HG02943 (cell line): ENCODE measurements around the gene GPATCH2.

Experiments
- ATAC-seq: cut with Tn5 transposase; IDR thresholded peaks from one replicate; pipeline ENCODE4 v1.9.1; 2021; ENCODE audit warnings: mild to moderate bottlenecking, low read depth, moderate library complexity; ENCODE audit not compliant: unreplicated experiment

Gene GPATCH2

DNA sequence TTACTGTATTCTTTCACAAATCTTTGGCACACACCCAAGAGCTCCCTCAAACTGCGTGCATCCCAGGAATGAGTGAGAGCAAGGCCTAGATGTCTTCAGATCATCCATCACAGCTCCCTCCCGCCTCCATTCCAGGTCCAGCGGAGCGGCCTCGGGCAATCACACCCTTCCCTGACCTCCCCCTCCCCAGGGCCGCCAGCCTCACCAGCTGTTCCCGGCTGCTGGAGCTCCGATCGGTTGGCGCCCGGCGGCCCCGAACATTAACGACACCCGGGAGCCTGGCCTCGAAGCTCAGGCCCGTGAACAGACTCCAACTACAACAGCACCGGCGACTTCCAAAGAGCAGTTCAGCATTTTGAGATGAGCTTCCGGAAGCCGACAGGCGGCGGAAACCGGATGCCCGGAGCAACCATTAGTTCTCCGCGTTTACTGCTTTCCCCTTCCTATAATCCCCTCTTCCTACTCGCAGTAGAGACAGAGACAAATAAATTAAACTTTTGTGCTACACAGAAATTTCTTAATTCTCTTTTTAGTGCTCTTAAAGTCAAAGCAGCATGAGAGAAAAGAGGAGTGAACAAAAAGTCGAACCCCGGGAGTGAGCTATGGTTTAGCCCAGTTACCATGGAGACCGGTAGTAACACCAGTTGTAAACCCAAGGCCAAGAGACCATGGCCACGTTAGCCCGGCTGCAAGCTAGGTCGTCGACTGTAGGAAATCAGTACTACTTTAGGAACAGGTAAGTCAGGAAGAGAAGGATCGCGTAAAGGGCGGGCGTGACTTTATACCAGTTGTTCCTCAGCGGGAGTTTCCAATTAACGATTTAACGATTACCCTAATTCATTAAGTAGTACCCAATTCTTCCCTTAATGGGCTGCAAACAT lies at the start of gene GPATCH2, which contains the start of gene SPATA17:
GPATCH2 (minus strand) TSS at position 380 of the 881 bp plus-strand sequence; CDS start at position 261, 119 bp downstream.
SPATA17 (plus strand) TSS at position 634 of the 881 bp plus-strand sequence; CDS start at position 669, 35 bp downstream.
- peak; percentile 96 for ATAC-seq

DNA sequence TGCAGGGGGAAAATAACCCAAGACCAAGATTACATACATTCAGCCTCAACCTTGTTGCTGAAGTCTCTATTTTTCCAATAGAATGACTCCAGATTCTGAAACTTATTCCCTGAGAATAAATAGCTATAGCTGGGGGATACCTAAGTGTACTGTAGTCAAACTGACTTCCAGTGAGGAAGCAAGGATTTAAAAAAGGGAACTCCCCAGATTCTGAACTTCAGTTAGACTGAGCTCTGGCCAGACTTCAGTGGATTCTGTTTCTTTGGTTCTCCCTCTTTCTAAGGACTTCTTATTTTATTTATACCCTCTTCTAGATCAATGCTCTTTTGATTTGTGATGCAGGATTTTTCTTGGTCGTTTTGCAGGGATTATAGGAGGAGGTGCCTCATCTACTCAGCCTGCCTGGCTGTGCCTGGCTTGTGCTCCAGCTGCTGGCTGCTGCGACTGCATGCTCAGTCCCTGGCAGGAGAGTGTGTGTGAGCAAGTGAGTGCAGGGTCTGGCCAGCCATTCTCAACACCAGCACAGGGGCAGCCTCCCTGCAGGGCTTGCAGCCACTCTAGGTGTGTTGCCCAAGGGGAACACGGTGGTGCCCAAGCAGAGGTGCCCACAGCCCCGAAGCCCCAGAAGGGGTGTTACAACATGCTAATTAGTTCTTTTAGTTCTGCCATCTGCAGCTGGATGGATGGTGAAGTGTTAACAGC lies 43.3 kb upstream of the GPATCH2 start:
- no peak for ATAC-seq

DNA sequence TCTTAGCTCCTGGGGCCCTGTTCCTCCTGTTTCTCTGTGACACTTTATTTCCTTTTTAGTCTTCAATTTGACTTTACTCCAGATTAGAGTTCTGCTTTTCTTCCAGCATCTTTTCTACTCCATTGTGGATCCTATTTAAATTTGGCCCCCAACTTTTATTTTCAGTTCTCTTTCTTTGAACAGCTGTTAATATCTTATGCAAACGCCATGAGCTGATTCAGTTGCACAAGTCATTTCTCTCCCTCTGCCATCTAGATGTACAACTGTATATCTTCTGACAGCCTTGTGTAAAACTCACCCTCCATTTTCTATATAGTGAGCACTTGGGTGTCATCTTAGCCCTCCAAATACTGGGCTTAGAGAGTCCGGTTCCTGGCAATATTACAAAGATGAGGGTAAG lies 42.5 kb upstream of the GPATCH2 start:
- ATAC-seq = no peak

DNA sequence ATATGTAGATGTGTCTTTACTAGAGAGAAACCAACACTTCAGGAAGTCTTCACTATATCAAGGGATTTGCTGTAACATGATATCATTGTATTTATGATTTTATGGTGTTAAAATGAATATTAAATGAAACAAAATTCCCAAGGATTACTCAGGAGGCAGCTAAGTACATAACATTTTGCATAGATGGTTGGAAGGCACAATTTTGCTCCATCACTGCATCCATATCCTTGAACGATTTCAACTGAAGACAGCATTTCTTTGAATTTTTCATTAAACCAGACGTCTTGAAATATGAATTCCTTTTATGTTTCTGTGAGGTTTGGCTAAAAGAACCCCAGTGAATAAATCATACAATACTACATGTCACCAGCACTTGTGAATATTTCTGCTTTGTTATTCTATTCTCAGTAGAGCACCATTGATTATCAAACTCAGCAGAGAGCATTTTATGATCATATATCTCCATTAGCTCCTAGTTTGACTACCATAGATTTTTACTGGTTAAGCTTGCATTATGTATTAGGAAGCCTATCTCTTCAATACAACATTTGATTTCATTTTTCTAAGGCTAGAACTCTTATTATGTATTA lies 37.6 kb upstream of the GPATCH2 start:
- no peak for ATAC-seq

DNA sequence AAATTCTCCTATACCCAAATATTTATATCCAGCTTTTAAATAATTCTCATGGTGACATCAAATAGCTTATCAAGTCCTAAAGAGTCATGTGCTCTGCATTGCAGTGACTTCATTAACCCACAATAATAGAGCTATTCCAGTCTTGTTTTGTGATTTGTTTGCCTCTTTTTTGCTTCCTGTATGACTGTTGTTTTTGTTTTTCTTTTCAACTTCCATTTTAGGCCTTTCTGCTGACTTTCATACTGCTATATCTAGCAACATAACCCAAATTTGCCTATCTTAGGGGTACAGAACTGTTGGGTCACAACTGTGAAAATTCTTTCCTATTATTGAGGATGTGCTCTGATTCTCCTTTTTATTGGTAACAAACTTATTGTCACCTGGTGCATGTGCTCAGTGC lies 30.5 kb upstream of the GPATCH2 start:
- no peak for ATAC-seq

DNA sequence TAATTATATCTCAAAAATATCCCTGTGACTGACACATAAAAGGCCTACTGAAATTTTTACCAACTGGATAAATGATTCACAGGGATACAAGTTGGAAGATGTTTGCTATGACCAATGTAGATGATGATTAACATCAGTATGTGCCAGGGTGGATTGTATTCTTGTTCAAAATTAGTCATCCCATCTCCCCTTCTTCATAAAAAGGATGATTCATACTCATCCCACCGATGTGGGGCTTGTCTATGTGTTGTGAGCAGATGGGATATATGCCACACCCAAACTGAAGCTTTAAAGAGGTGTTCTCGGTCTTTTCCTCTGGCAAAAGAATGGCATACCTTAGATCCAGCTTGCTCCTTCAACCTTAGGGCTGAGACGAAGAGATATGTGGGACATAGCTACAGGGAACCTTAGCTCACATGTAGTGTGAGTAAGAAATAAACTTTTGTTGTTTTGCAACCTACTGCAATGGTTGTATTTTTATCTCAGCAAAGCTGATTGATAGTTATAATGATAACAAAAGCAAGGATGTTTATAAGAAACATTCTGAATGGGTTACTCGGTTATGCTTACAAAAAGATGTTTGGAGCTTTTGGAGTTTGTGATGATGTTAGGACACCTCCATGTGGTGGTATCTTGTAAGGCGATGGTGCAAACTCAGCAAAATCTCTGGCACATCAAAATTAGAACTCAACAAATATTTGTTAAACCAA lies 29.6 kb upstream of the GPATCH2 start:
- ATAC-seq = no peak

DNA sequence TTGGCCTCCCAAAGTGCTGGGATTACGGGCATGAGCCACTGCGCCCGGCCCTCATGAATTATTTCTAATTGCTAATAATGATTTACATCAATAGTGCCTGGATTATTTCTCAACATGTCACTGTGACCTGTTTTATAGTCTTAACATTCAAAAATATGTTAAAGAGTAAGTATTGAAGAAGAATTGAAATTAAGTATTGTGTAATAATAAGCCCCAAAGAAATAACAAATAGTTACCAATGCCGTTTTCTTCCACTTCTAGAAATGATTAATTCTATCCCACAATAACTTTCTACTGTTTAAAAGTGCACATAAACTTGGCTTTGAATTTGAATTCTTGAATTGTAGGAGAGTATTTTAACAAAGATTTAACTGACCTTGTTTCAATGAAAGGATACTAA lies 19.8 kb upstream of the GPATCH2 start:
- ATAC-seq = no peak

DNA sequence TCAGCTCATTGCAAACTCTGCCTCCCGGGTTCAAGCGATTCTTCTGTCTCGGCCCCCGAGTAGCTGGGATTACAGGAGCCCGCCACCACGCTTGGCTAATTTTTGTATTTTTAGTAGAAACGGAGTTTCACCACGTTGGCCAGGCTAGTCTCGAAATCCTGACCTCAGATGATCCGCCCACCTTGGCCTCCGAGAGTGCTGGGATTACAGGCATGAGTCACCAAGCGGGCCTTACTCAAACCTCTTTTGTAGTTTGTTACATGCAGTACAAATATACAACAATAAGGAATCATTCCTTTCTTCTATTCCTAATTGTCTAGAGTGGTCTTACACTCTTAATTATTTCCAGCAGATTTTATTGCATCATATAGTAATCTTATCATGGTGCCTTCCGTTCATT lies 16.9 kb upstream of the GPATCH2 start:
- no peak for ATAC-seq

DNA sequence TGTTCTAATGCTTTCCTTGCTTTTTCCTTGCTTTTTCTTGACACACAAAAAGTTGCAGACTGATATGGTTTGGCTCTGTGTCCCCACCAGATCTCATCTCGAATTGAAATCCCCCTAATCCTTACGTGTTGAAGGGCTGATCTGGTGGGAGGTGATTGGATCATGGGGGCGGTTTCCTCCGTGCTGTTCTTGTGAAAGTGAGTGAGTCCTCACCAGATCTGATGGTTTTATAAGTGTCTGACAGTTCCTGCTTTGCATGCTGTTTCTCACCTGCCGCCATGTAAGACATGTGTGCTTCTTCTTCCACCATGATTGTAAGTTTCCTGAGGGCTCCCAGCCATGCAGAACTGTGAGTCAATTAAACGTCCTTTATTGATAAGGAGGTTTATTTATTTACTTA lies 11.6 kb upstream of the GPATCH2 start:
- no peak for ATAC-seq

DNA sequence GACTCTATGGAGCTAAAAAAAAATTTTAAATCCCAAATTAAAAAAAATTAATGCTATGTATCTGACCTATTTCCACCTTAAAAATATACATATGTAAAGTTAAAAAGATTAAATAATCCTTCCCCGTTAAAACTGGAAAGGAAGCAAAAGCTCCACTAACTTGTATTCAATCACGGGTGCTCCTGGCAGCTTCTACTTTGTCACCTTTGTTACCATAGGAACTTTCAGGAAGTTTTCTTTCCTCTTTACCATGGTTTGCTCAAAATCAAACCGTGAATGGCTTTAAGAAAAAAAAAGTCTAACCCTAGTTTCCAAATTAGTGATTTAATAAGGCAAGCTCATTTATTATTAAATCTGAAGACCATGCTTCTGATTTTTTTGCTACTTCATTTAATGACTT lies 3.5 kb downstream of the GPATCH2 start:
- no peak for ATAC-seq

DNA sequence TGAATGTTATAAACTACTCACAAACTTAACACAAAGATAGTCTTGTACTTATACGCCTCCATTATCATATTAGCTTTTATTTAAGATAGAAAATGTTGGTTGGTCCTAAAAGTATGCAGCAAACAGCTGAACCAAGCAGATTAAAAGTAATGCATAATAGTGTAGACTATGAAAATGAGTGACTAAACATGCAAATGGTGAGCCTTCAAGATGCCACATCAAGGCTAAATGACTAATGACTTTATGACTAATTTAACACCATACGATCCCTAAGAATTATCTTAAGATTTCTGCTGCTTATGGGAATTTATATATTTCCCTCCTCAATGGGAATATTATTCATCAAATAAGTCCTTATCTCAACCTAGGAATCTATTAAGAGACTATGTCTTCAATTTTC lies 4.6 kb downstream of the GPATCH2 start:
- no peak for ATAC-seq

DNA sequence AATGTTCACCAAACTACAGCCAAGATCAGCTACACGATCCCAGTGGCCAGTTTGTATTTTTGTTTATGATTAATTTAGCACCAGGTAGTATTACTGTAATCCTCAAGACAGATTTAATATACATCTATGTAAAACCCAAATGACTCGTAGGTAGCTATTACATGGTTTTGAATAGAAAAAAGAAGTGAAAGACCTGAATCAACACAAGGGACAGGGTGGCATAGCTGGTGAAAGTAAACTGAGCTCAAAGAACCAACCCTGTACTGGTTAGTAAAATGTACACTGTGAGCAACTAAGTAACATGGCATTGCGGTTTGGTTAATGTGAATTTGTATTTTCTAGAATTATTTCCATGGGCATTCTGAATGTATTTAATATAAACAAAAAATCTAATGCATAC lies 8.8 kb downstream of the GPATCH2 start:
- peak; percentile 39 for ATAC-seq

DNA sequence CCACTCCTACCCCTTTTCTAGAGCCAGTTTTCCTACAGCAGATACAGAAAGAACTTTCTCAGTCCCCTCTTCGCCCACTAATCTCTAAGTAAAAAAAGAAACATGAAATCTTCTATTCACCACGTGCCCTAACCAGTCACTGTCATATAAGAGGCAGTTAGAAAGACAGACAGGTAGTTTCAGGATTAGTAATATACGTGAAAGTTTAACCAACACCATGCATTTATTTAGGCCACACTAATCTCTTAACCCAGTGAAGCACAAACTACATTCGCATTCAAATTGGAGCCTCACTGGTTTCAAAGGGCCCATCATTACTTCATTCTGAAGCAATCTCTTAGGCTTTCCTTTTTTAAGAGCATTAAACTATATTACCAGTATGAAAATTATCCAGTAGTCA lies 10.1 kb downstream of the GPATCH2 start:
- peak; percentile 100 for ATAC-seq

DNA sequence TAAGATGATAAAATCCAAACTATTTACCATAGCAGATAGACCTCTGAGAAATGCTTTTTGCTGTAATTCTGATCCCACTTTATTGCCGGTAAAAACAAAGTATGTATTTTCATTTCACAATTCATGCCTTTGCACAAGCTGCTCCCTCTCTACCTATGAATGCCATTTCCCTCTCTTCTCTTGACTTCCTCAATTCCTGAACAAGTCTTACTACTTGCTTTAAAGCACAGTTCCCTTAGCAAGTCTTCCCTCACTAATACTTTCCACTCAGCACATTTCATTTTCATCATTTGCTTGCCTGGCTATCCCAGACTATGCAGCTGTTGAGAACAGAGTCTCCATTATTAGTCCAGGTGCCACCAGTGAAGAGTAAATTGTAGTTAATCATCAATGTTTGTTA lies 13.8 kb downstream of the GPATCH2 start:
- ATAC-seq = no peak

DNA sequence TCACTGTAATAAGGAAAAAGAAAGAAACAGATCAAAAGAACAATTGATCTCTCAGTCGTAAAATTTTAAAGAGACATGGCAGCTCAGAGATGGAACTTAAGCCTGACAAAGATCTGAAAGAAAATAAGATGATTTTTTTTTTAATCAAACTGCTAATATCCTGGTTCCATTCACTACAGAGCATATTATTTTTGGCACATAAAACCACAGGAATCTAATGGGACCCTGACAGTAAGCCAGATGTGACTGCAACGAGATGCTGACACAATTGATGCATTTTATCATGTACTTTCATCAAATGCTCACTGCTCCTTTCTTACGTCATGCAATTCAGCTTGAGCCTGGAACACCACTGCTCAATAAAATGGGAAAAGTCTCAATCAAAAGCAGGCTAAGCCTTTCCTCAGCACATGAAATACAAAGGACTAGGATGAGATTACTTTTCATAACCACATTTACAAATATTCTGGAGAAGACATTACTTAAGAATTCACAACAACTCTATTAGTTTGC lies 16.6 kb downstream of the GPATCH2 start:
- no peak for ATAC-seq

DNA sequence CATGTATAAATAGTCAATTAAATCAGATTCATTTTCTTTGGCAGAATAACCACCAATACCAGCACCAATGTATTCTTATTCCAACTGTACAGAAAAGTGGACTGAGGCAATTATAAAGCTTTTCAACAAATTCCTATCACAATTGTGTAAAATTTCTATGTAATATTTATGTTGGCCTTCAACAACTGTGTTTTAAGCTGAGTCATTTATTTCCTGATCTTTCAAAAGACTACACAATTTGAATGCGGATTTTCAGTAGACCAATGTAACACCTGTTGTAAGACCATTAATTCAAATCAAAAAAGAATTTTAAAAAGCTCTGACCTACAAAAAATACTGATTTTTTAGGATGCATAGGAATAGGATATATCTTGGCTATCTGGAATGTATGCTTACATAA lies 25.5 kb downstream of the GPATCH2 start:
- ATAC-seq = no peak

DNA sequence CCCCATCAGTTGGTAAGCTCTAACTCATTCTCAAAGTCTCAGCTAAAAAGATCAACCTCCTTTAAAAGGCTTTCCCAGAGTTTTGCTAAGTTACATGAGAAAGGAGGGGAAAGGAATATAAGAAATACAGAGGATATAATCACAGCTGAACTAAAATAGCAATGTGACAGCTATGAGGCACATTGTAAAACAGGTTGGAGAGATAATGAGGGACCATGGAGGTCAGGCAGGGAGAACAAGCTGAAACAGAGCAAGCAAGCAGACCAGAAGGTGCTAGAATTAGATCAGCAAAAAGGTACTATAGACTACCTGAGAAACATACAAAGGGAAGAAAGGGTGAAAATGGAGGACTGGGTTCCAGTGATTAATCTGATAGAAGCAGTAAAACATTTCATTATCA lies 28.5 kb downstream of the GPATCH2 start:
- no peak for ATAC-seq

DNA sequence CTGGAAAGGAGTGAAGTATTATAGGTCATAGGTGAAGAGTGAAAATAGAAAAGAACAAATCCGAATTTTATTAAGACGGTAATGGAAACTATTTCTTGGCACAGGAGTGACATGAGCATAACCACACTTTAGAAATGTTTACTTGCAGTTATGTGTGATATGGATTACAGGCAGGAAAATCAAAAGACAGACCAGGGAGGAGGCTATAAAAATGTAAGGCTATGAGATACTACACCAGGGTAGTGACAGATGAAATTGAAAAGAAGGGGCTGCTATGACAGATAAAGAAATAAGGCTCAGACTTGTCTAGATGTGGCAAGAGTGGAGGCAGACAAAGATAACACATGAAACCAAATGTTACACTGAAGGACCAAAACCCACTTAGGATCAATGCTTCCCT lies 31.7 kb downstream of the GPATCH2 start:
- ATAC-seq = no peak

DNA sequence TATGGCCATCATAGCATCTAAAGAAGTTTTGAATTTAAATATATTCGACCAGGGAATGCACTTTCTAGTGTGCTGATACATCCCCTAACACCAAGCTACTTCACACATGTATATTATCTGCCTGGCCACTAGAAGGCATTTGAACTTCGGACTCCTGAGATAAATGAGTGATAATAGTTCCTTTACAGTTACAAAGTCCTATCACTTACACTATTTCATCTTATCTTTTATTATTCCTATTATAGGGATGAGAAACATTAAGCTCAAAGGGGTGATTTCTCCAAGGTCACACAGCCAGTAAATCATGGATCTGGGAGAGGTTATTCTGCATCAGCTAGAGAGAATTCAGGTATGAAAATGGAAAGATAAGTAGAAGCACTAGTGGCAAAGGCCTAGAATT lies 40.3 kb downstream of the GPATCH2 start:
- no peak for ATAC-seq

DNA sequence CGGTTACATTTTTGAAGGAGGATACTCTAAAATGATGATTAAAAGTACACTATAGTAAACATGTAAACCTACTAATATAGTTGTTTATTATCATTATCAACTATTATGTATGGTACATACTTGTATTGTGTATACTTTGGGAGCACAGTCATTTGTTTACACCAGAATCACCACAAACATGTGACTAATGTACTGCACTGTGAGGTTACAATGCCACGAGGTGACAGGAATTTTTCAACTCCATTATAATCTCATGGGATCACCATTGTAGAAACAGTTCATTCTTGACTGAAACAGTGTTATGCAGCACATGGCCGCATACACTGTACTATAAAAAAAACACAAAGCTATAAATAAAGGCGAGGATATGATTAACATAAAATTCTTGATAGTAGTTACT lies 44.3 kb downstream of the GPATCH2 start:
- ATAC-seq = no peak

DNA sequence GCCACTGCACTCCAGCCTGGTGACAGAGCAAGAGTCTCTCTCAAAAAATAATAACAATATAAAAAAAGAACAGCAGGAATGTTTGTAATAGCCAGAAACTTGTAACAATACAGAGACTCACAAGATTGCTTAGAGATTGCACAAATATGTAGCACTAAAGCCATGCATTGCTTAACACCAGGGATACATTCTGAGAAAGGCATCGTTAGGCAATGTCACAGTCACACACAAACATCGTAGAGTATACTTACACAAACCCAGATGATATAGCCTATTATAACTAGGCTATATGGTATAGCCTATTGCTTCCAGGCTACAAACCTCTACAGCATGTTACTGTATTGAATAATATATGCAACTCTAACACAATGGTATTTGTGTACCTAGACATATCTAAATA lies 45.3 kb downstream of the GPATCH2 start:
- ATAC-seq = no peak
